Endothelial cell of umbilical vein (primary cell): ENCODE data around the gene PARP12. TPM values are rescaled to one million over a fixed set of nuclear protein-coding genes. Genes with fewer than 3 reads are reported as not detected.

Experiments
- BruUV-seq: library from RNA; stranded (reverse); fragments of 400-500 nt; replicated peaks from 2 replicates; lab custom pipeline; 2021; lab: Mats Ljungman, UMichigan
- CTCF ChIA-PET: fragments of 300-600, 350-600 bp; sonication (Branson Sonifier 250); formaldehyde crosslinking; loops from one replicate; lab custom pipeline; 2021; ENCODE audit warnings: antibody characterized with exemption, inconsistent platforms; lab: Charles Lee
- POLR2A ChIA-PET: fragments of 300-600, 350-600 bp; sonication (Branson Sonifier 250); formaldehyde crosslinking; loops from one replicate; lab custom pipeline; 2021; ENCODE audit warnings: antibody characterized with exemption, inconsistent platforms; lab: Charles Lee
- DNase-seq: peaks from one replicate; pipeline ENCODE4 v3.0.0-alpha.2; 2011; ENCODE audit warnings: low read depth, low spot score
- FAIRE-seq: peaks from 2 replicates; lab custom pipeline; 2011; peaks lifted over from hg19 to GRCh38; lab: Jason Lieb, UNC
- H2AFZ ChIP-seq: 2 replicates; pipeline ENCODE4 v1.6.0; 2012; ENCODE audit warnings: low read depth, low read length, control low read depth, inconsistent platforms
- H3K27ac ChIP-seq: 2 replicates; pipeline ENCODE4 v1.5.1; 2011; ENCODE audit warnings: low read depth, mild to moderate bottlenecking, control low read depth, low read length, moderate library complexity; ENCODE audit not compliant: insufficient read depth
- H3K27me3 ChIP-seq, 2 experiments: 2 replicates each; pipeline versions ENCODE4 v1.6.0 to v1.6.1; 2011; ENCODE audit warnings: low read length in 2 of 2, mixed read lengths in 1 of 2; ENCODE audit not compliant: control insufficient read depth in 2 of 2, insufficient read depth in 2 of 2
- H3K36me3 ChIP-seq, 2 experiments: 2 replicates in 1 of 2; 3 replicates in 1 of 2; pipeline ENCODE4 v1.5.1; 2011; ENCODE audit warnings: low read length in 2 of 2, mild to moderate bottlenecking in 1 of 2, moderate library complexity in 1 of 2; ENCODE audit not compliant: control insufficient read depth in 2 of 2, insufficient read depth in 2 of 2; ENCODE audit errors: extremely low read depth in 1 of 2
- H3K4me1 ChIP-seq: 3 replicates; pipeline ENCODE4 v1.5.1; 2011; ENCODE audit warnings: mild to moderate bottlenecking, low read length; ENCODE audit not compliant: control insufficient read depth, insufficient read depth; ENCODE audit errors: extremely low read depth
- H3K4me2 ChIP-seq: 2 replicates; pipeline ENCODE4 v1.6.1; 2011; ENCODE audit warnings: low read length, control low read depth, mixed read lengths; ENCODE audit not compliant: insufficient read depth
- H3K4me3 ChIP-seq, 3 experiments: fragments of 200-600 bp in 1 of 3; sonication (generic), shearing (Covaris generic) in 1 of 3; replicated peaks in 1 of 3; 2 replicates each; pipeline ENCODE4 v1.5.1; 2011 to 2016; ENCODE audit warnings: control low read depth in 3 of 3, low read length in 3 of 3, mild to moderate bottlenecking in 2 of 3, inconsistent platforms in 1 of 3, low read depth in 1 of 3, moderate library complexity in 1 of 3; ENCODE audit not compliant: insufficient read depth in 1 of 3
- H3K79me2 ChIP-seq: 2 replicates; pipeline ENCODE4 v1.6.0; 2012; ENCODE audit warnings: low read length, inconsistent platforms; ENCODE audit not compliant: control insufficient read depth, insufficient read depth
- H3K9ac ChIP-seq: replicated peaks from 2 replicates; pipeline ENCODE3; 2011; ENCODE audit warnings: low read length, control low read depth; ENCODE audit not compliant: insufficient read depth; ENCODE audit errors: extremely low read depth
- H3K9me1 ChIP-seq: replicated peaks from 3 replicates; pipeline ENCODE4 v1.6.0; 2011; ENCODE audit warnings: mild to moderate bottlenecking, low read length; ENCODE audit not compliant: control insufficient read depth, insufficient read depth; ENCODE audit errors: extremely low read depth
- H3K9me3 ChIP-seq: replicated peaks from 2 replicates; pipeline ENCODE4 v1.5.1; 2012; ENCODE audit warnings: low read length, inconsistent platforms; ENCODE audit not compliant: control insufficient read depth, insufficient read depth
- H4K20me1 ChIP-seq: replicated peaks from 2 replicates; pipeline ENCODE3; 2011; ENCODE audit warnings: mild to moderate bottlenecking, low read length; ENCODE audit not compliant: control insufficient read depth, insufficient read depth; ENCODE audit errors: extremely low read depth
- CTCF ChIP-seq, 2 donors: IDR thresholded peaks; 1 replicate in 1 of 2; 2 replicates in 1 of 2; pipeline ENCODE4 v1.5.1; 2011; ENCODE audit warnings: low read length in 2 of 2, mild to moderate bottlenecking in 2 of 2, moderate library complexity in 2 of 2, control low read depth in 1 of 2, inconsistent platforms in 1 of 2, low read depth in 1 of 2; ENCODE audit not compliant: insufficient read depth in 1 of 2; ENCODE audit errors: extremely low read depth in 1 of 2
- EZH2 ChIP-seq: IDR thresholded peaks from 2 replicates; pipeline ENCODE4 v1.6.1; 2012; ENCODE audit warnings: borderline replicate concordance, low read depth, mild to moderate bottlenecking, moderate library complexity, low read length, inconsistent platforms; ENCODE audit not compliant: severe bottlenecking
- FOS ChIP-seq: IDR thresholded peaks from 2 replicates; pipeline ENCODE4 v1.6.1; 2011; ENCODE audit warnings: mild to moderate bottlenecking, low read length, moderate library complexity, borderline replicate concordance; ENCODE audit not compliant: insufficient read depth
- GATA2 ChIP-seq: IDR thresholded peaks from 2 replicates; pipeline ENCODE4 v1.7.0; 2011; ENCODE audit warnings: low read depth, mild to moderate bottlenecking, moderate library complexity, mixed read lengths, low read length; ENCODE audit not compliant: insufficient read length, insufficient read depth
- JUN ChIP-seq: IDR thresholded peaks from 2 replicates; pipeline ENCODE4 v1.6.1; 2011; ENCODE audit warnings: borderline replicate concordance, low read depth; ENCODE audit not compliant: insufficient read length, insufficient read depth
- MAX ChIP-seq: IDR thresholded peaks from 2 replicates; pipeline ENCODE4 v1.6.1; 2011; ENCODE audit not compliant: insufficient read depth, insufficient read length
- MYC ChIP-seq: IDR thresholded peaks from one replicate; pipeline ENCODE4 v1.6.1; 2011; ENCODE audit warnings: mild to moderate bottlenecking, low read depth, low read length
- POLR2A ChIP-seq: IDR thresholded peaks from 2 replicates; pipeline ENCODE4 v1.6.1; 2012; ENCODE audit warnings: low read depth, mild to moderate bottlenecking, control low read depth, low read length
- POLR2AphosphoS5 ChIP-seq: IDR thresholded peaks from 2 replicates; pipeline ENCODE4 v1.6.1; 2012; ENCODE audit warnings: low read depth, mild to moderate bottlenecking, control low read depth, low read length, moderate library complexity; ENCODE audit not compliant: insufficient read depth
- dilution Hi-C: fragments of 300-500 bp; cut with MboI; formaldehyde crosslinking; loops from one replicate; pipeline ENCODE4 v1.15.0; 2019; ENCODE audit warnings: low sequenced_read_pairs; ENCODE audit not compliant: extremely low pct_ligation_motif_present
- intact Hi-C: fragments of 100-400 bp; cut with micrococcal nuclease; formaldehyde crosslinking; loops from one replicate; pipeline ENCODE4 v1.10.0; 2022
- polyA plus RNA-seq, 4 experiments: library from polyadenylated mRNA; depleted of rRNA in 3 of 4; stranded (reverse) in 3 of 4; unstranded in 1 of 4; fragments of >200 nt; gene quantifications; 2 replicates each; pipeline versions ENCODE4 v1.2.1 to v1.2.3, GENCODE V29; 2011 to 2012; ENCODE audit warnings: missing spikeins in 1 of 4
- total RNA-seq: library from RNA; stranded (reverse); gene quantifications from 2 replicates; pipeline ENCODE4 v1.2.3, GENCODE V29; 2021

PARP12 gene
- total and polyA plus RNA-seq, 2 donors (not counting 3 experiments of a cell fraction or from before 2014, with no cell fraction given): 65.4 to 83.2 TPM

GRCh38 chr7:140026935-140027334 is 35.8 kb downstream of the PARP12 start:
- intact Hi-C loops (no loop called here), dilution Hi-C loops (no loop called here)
- ChIA-PET CTCF (no interaction called here), POLR2A (interaction anchor here (0.6 kb wide), 1 partner anchor 16 kb away, joined by 3 read pairs; no protein-coding TSS in a partner anchor)
- peaks cover 8% of the 10 kb centered on the region for H3K4me1 ChIP-seq
- peaks cover 17 to 26% of the 10 kb centered on the region in 2 experiments for H3K36me3 ChIP-seq
- DNase-seq: no peak
- H3K27me3 ChIP-seq: no peaks in the 10 kb centered on the region
- H3K9me3 ChIP-seq: no peaks in the 10 kb centered on the region
- H2AFZ ChIP-seq: no peak overlapping the region
- no peak overlapping the region for H3K4me3 ChIP-seq
- no peaks in the 10 kb centered on the region for H4K20me1 ChIP-seq
- no peak for FAIRE-seq
- no peak overlapping the region for H3K4me2 ChIP-seq
- BruUV-seq: no TSS peak
- H3K9me1 ChIP-seq: no peaks in the 10 kb centered on the region
- no peaks in the 10 kb centered on the region for H3K79me2 ChIP-seq
- TF ChIP-seq MYC (no peak), FOS (no peak), CTCF (IDR thresholded peaks at IDR 0.05; ENCODE audit: extremely low read depth in 1 of 2, insufficient read depth in 1 of 2, low read depth in 1 of 2, low read length in 2 of 2) (no peak), MAX (no peak)
- H3K27ac ChIP-seq: no peak overlapping the region
- no peak overlapping the region for H3K9ac ChIP-seq

DNA sequence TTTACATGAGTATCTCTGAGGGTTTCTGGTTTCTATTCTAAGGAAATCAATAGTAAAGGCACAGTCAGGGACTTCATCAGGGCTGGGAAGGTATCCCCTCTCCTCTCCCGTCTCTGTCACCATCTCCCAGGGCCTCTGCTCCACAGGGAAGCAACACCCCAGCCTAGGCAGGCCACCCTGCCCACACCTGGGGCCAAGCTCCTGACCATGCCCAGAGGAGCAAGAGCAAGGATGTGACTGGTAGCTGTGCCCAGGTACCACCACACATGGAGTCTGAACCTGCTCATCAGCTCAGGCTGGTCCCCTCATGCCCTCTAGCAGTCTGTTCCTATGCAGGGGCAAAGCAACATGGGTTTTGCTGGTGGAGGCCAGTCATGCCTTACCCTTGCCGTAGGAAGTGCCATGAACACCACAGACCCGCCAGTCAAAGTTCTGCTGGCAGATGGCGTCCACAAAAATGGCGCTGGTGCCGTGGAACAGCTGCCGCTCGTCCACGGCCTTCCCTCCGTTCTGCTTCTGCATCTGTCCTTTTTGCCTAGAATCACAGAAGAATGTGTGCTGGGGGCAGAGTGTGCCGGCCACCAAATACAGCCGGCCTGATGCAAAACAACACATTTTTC is 36.8 kb downstream of the PARP12 start:
- Histone ChIP-seq H3K4me1 (peaks cover 8% of the 10 kb centered on the region), H3K9me3 (no peaks in the 10 kb centered on the region), H4K20me1 (no peaks in the 10 kb centered on the region), H3K79me2 (no peaks in the 10 kb centered on the region), H3K4me2 (no peak overlapping the region), H2AFZ (no peak overlapping the region), H3K4me3 (no peak overlapping the region), H3K27me3 (no peaks in the 10 kb centered on the region), H3K36me3 (peaks cover 17 to 26% of the 10 kb centered on the region in 2 experiments), H3K9ac (no peak overlapping the region), H3K27ac (no peak overlapping the region), H3K9me1 (no peaks in the 10 kb centered on the region)
- no TSS peak for BruUV-seq
- ChIA-PET CTCF (interaction anchor here (1.1 kb wide), 1 partner anchor 15 kb away, joined by 3 read pairs; no protein-coding TSS in a partner anchor), POLR2A (no interaction called here)
- DNase-seq (no peak), FAIRE-seq (no peak)
- dilution Hi-C loops (no loop called here), intact Hi-C loops (no loop called here)
- TF ChIP-seq JUN (no peak), EZH2 (no peak), MYC (no peak), GATA2 (no peak), CTCF (IDR thresholded peaks at IDR 0.05; ENCODE audit: extremely low read depth in 1 of 2, insufficient read depth in 1 of 2, low read depth in 1 of 2, low read length in 2 of 2) (no peak), POLR2A (no peak), POLR2AphosphoS5 (no peak), MAX (no peak), FOS (no peak)
